ENCODE data around the gene PAIP1. TPM values are rescaled to one million over a fixed set of nuclear protein-coding genes. Genes with fewer than 3 reads are reported as not detected.
"Not testable (repeated sequence)": the region's sequence is repeated elsewhere in the genome, so short reads cannot be mapped to it uniquely, and the experiment has no call there.

The PAIP1 gene, protein sequence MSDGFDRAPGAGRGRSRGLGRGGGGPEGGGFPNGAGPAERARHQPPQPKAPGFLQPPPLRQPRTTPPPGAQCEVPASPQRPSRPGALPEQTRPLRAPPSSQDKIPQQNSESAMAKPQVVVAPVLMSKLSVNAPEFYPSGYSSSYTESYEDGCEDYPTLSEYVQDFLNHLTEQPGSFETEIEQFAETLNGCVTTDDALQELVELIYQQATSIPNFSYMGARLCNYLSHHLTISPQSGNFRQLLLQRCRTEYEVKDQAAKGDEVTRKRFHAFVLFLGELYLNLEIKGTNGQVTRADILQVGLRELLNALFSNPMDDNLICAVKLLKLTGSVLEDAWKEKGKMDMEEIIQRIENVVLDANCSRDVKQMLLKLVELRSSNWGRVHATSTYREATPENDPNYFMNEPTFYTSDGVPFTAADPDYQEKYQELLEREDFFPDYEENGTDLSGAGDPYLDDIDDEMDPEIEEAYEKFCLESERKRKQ
- 10 to 100 TPM; 34.9 to 37.0 TPM for total RNA-seq

DNA sequence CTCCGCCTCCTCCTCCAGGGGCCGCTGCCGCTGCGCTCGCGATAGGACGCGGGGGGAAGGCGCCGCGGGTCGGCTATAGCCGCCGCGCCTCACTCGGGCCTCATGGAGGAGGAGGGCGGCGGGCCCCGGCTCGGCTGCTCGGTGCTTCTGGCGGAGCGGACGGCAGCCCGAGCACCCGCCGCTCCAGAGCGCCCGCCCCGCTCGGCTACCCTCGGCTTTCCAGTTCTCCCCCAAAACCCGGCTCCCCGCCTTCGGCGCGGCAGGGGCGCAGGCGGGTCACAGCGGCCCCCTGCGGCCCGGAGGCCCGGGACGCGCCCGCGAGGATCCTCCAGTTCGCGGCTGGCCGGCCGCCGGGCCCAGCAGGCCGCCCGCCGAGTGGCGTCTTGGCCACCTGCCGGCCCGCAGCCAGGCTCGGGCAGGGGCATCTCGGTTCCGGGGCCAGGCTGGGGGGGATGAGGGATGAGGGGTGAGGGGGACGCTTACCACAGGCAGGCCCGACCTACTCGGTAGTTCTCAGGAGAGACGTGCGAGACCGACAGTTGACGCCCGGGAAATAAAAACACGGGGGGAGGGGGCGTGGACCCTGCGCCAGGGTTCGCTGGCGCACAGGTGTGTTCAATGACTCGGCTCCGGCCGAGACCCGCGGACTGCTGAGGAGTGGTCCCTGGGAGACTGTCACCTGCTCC, at the start of gene PAIP1:
TSS of gene PAIP1 (minus strand) at position 221 of the 686 bp plus-strand sequence. CDS start 231 bp downstream, outside the sequence.
- peak within 1 kb of the TSS; percentile 95 for H3K27ac Mint-ChIP-seq

DNA sequence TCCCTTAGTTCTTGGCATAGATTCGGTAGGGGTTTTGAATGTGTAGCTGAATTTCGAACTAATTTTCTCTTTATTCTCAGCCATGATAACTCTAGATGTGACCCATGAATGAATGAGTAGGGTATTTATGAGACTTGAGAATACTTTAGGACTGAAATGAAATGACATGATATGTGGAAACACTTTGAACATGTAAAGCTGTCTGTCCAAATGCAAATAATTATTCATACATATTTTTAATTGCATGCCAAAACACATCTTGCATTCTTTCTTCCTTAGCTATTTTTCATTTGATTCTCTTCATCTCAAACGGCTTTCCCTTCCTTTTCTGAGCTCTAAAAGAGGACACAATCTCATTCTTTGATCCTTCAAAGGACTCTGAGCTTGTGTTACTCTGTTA, 49.5 kb upstream of the PAIP1 start:
- H3K27ac Mint-ChIP-seq, result no peak overlapping the region
- DNase-seq (no peak), ATAC-seq (ENCODE audit: low read depth) (no peak)
- no peaks in the 10 kb centered on the region for H3K27me3 Mint-ChIP-seq
- peaks cover 41% of the 10 kb centered on the region for H3K36me3 Mint-ChIP-seq
- POLR2A ChIA-PET, result no interaction called here
- peaks cover 34% of the 10 kb centered on the region for H3K4me1 Mint-ChIP-seq
- H3K9me3 Mint-ChIP-seq, result peaks cover 4% of the 10 kb centered on the region
- no peak overlapping the region for H3K4me3 Mint-ChIP-seq

More for the DNA sequence above, at the start of gene PAIP1:
- ATAC-seq (ENCODE audit: low read depth) (peak; percentile 86), DNase-seq (peak; percentile 89)
- Mint-ChIP-seq H3K9me3 (no peaks in the 10 kb centered on the region), H3K27me3 (peaks cover 12% of the 10 kb centered on the region), H3K36me3 (peaks cover 2% of the 10 kb centered on the region), H3K4me1 (peaks cover 14% of the 10 kb centered on the region), H3K4me3 (peak within 1 kb of the TSS; percentile 86)
- POLR2A ChIA-PET, result interaction anchor here (0.9 to 3.4 kb wide), 4 partner anchors 42 to 73 kb away, joined by 4 to 23 read pairs (median 14); partner anchors contain the start of genes C5orf34, NNT and TMEM267

DNA sequence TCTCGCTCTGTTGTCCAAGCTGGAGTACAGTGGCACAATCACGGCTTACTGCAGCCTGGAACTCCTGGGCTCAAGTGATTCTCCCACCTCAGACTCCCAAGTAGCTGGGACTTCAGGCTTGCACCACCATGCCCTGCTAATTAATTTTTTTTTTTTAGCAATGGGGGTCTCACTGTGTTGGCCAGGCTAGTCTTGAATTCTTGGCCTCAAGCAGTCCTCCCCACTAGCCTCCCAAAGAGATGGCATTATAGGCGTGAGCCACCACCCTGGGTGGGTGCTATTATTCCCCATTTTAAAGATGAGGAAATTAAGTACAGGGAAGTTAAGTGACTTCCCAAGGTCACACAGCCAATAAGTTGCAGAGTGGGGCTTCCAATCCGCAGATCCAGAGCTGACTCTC, 47.8 kb upstream of the PAIP1 start:
- H3K27ac Mint-ChIP-seq, result no peak overlapping the region
- H3K4me1 Mint-ChIP-seq, result peaks cover 31% of the 10 kb centered on the region
- peak overlapping the region; percentile 93 for H3K4me3 Mint-ChIP-seq
- POLR2A ChIA-PET, result interaction anchor here (3.1 to 3.2 kb wide), 2 partner anchors 48 to 120 kb away, joined by 23 to 56 read pairs; partner anchors contain the start of genes PAIP1 and TMEM267
- peaks cover 34% of the 10 kb centered on the region for H3K36me3 Mint-ChIP-seq
- DNase-seq, result no peak
- no peak for ATAC-seq (ENCODE audit: low read depth)
- no peaks in the 10 kb centered on the region for H3K27me3 Mint-ChIP-seq
- H3K9me3 Mint-ChIP-seq, result peaks cover 4% of the 10 kb centered on the region

DNA sequence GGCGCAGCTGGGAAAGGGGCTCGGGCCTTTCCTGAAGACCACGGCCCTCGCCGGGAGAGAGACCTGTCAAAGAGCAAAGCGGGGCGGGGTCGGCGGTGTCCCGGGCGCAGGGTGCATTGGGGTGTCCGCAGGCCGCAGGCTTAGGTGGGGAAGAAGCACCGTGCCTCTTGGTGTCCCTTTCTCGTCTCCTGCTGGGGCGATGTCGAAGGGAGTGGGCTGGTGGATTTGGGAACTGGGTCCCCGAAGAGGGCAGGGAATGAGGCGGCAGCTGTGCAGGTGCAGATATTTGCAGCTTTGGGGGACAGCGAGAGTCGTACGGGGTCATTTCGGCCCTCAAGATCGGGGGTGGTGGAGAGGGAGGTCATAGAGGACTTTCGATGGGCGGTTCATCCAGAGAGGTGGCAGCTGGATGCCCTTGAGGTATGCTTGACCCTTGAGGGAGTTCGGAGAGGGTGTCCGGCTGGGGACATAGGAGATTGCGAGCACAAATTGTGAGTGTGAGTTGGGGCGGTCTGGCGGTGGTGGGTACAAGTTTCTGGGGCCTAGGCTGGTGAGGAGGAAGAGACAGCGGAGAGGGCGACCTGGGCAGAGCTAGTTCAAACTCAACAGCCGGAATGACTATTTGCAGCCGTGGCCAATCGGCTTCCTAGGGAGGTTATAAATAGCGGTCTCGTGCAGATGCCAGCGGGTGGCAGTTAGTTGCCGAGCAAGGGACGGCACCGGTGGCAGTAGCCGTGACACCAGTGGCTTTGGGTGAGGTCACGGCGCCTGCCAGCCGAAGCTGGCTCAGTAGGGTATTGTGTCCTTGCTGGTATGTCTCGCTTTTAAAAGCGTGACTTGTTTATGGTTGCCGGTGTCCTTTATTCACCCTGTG, 46.7 kb upstream of the PAIP1 start:
- H3K9me3 Mint-ChIP-seq, result peaks cover 4% of the 10 kb centered on the region
- POLR2A ChIA-PET, result interaction anchor here (0.5 to 3.2 kb wide), 13 partner anchors 8 to 1698 kb away, joined by 3 to 56 read pairs (median 4); partner anchors contain the start of genes C5orf34, PAIP1 and TMEM267
- H3K36me3 Mint-ChIP-seq, result peaks cover 27% of the 10 kb centered on the region
- peak overlapping the region; percentile 90 for H3K27ac Mint-ChIP-seq
- ATAC-seq (ENCODE audit: low read depth) (peak; percentile 63), DNase-seq (peak; percentile 64)
- peak overlapping the region; percentile 93 for H3K4me3 Mint-ChIP-seq
- H3K27me3 Mint-ChIP-seq, result no peaks in the 10 kb centered on the region
- peaks cover 30% of the 10 kb centered on the region for H3K4me1 Mint-ChIP-seq

DNA sequence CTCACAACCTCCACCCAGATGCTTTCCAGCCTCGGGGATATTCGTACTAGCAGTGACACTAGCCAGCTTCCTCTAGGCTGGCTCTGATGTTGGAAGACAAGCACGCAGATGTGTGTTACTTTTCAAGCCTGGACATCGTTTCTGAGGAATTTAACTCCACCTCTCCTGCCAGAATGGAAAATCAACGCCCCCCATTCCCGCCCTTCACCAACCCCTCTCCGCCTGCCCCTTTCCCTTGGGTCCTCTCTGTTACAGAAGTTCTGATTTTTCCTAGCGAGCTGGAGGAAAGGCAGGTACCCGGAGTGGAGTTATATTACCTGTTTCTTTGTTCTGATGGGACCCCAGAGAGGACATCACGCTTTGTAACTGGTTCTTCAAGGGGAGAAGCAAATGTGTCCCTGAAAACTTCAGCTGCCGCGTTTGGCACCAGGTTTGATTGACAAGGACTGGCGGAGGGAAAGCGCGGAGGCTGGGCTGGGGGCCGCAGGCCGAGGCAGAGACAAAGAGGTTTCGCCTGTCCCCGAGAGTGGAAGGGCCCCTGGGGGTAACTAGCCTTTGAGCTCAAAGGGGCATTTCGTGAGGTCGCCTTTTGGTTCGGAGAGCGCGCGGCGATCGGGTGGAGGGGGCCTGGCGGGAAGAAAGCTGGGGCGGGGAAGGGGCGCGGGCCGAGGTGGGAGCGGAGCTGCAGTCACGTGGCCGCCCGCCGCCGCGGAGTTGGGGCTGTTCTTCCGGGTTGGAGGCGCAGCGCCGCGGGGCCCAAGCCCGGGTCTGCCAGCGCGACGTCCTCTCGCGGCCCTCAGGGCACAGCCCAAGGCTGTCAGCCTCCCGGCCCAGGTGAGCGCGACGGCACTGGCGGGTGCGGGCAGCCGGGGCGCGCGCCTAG, 45.8 kb upstream of the PAIP1 start, which contains the start of gene NNT:
TSS of gene NNT (plus strand) at position 720 of the 883 bp plus-strand sequence. CDS start 6,016 bp downstream, outside the sequence.
- H3K36me3 Mint-ChIP-seq, result peaks cover 28% of the 10 kb centered on the region
- POLR2A ChIA-PET, result interaction anchor here (0.6 to 3.2 kb wide), 13 partner anchors 14 to 1698 kb away, joined by 3 to 56 read pairs (median 5); partner anchors contain the start of genes C5orf34, PAIP1 and TMEM267
- H3K27ac Mint-ChIP-seq, result peak within 1 kb of the TSS; percentile 90
- peaks cover 4% of the 10 kb centered on the region for H3K9me3 Mint-ChIP-seq
- H3K4me3 Mint-ChIP-seq, result peak within 1 kb of the TSS; percentile 93
- ATAC-seq (ENCODE audit: low read depth), result peak; percentile 87
- no peaks in the 10 kb centered on the region for H3K27me3 Mint-ChIP-seq
- peak; percentile 86 for DNase-seq
- H3K4me1 Mint-ChIP-seq, result peaks cover 28% of the 10 kb centered on the region

DNA sequence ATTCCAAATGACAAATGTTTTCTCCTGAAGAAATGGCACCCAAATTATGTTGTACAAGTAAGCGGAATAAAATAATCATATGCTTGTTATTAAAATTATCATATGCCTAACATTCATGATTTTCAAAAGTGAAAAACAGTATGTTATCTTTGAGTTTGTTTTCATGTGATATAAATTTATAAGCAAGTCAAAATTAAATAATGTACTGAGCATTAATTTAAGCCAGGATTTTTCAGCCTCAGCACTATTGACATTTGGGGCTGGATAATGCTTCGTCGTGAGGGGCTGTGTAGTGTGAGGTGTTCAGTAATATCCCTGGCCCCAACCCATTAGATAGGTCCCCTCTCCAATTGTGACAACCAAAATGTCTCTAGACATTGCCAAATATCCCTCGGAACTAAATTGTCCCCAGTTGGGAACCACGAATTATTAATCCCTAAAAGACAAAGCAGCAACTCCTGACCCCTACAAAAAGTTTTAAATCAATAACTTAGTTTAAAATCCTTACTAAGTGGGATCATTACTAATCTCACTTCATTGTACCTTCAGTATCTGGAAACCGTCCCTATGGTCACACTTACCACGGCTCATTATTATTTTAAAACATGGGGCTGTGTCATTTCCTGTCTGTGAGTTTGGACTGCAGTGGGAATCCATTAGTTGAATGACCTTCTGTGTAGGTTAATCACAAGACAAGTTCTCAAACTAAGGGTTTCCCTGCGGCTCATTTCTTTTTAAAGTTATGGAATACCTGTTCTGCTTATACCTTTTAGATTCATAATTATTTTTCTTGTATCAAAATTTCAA, 44.8 kb upstream of the PAIP1 start:
- no peak for DNase-seq
- Mint-ChIP-seq H3K36me3 (peaks cover 23% of the 10 kb centered on the region), H3K9me3 (peaks cover 4% of the 10 kb centered on the region), H3K4me1 (peaks cover 25% of the 10 kb centered on the region), H3K27me3 (no peaks in the 10 kb centered on the region), H3K27ac (peak overlapping the region; percentile 10), H3K4me3 (peak overlapping the region; percentile 93)
- no peak for ATAC-seq (ENCODE audit: low read depth)
- POLR2A ChIA-PET, result interaction anchor here (1.2 to 3.2 kb wide), 5 partner anchors 45 to 594 kb away, joined by 3 to 56 read pairs (median 11); partner anchors contain the start of genes C5orf34, PAIP1 and TMEM267

DNA sequence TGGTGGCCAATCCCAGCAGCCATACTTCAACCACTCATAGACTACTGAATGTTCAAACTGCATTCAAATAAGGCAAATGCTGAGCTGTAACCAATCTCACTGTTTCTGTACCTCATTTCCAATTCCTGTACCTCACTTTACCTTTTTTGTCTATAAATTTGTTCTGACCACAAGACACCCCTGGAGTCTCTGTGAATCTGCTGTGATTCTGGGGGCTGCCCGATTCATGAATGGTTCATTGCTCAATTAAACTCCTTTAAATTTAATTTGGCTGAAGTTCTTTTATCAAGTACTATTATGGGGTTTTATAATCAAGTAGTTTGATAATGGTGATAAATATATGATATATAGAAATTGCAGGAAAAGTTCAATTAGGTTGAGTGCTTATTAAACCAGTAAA, 42.0 kb upstream of the PAIP1 start:
- H3K27ac Mint-ChIP-seq; DNase-seq; ATAC-seq (ENCODE audit: low read depth); H3K4me3 Mint-ChIP-seq; H3K9me3 Mint-ChIP-seq; POLR2A ChIA-PET; H3K27me3 Mint-ChIP-seq: not testable (repeated sequence)
- Mint-ChIP-seq H3K36me3 (peaks cover 12% of the 10 kb centered on the region), H3K4me1 (peaks cover 13% of the 10 kb centered on the region)

DNA sequence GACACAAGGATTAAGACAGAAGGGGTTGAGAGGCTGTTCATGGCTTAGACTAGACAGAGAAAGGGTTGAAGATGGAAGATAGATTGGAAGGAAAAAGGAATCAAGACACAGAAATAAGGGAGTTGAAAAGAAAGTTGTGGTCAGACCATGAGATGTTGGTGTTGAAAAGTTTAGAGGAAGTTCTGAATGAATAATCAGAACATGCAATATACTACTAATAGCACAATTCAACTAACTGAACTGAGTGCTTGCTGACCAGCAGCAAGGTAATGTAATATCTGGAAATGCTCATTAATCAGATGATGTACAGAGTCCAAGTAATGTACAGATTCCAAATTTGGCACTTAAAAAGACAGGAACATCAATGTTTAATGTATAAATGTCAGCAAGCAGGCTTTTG, 35.5 kb upstream of the PAIP1 start:
- Mint-ChIP-seq H3K4me1 (no peaks in the 10 kb centered on the region), H3K27me3 (no peaks in the 10 kb centered on the region), H3K9me3 (no peaks in the 10 kb centered on the region), H3K4me3 (no peak overlapping the region), H3K36me3 (peaks cover 13% of the 10 kb centered on the region), H3K27ac (no peak overlapping the region)
- no peak for ATAC-seq (ENCODE audit: low read depth)
- POLR2A ChIA-PET, result no interaction called here
- DNase-seq, result no peak

DNA sequence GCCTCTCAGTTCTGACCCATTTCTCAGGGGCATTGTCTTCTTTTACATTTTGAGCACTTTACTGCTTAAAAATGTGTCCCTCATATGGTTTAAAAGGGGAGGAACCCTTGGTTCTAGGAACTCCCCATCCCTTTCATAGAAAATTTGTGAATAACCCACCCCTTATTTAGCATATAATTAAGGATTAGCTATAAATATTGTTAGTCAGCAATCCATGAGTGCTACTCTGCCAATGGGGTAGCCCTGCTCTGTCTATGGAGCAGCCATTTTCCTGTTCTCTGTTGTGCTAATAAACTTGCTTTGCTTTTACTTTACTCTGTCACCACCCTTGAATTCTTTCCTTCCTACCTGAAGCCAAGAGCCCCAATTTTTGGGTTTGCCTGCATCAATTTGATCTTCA, 33.8 kb upstream of the PAIP1 start:
- DNase-seq (no peak), ATAC-seq (ENCODE audit: low read depth) (no peak)
- Mint-ChIP-seq H3K9me3 (no peaks in the 10 kb centered on the region), H3K27ac (no peak overlapping the region), H3K4me1 (no peaks in the 10 kb centered on the region), H3K36me3 (peaks cover 16% of the 10 kb centered on the region), H3K4me3 (no peak overlapping the region), H3K27me3 (no peaks in the 10 kb centered on the region)
- POLR2A ChIA-PET, result no interaction called here

DNA sequence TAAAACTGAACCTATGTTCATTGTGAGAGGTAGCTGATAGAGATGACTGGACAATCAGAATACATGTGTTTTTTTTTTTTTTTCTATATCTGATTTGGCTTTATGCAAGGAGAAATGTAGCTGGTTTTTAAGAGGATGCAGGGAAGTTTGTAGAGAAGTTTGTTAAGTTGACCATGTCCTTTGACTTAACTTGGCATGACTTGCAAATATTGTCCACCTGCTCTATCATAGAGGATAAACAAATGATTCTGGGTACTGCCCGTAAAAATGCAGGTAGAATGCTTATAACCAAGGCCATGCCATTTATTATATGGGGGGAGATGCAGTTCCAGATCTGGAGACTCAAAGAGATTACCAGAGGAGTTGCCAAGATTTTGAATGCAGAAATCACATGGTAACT, 32.4 kb upstream of the PAIP1 start:
- no peak overlapping the region for H3K27ac Mint-ChIP-seq

DNA sequence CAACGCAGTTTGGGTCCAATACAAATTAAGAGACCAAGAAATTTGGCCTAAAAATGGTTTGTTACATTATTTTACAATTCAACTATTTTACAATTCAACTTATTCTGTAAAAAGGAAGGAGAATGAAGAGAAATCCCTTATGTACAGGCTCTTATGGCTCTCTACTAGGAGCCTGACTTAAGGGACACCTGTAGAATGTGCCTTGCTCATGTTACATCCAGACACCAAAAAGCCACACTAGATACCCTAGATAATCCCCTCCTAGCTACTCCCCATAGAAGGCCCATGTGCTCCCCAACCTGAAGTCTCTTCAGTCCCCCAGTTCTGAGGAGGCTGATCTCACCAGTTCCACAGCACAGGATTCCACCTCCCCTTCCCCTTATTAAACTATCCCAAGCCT, 32.0 kb upstream of the PAIP1 start:
- POLR2A ChIA-PET, result no interaction called here
- peaks cover 21% of the 10 kb centered on the region for H3K36me3 Mint-ChIP-seq
- no peak overlapping the region for H3K27ac Mint-ChIP-seq
- ATAC-seq (ENCODE audit: low read depth), result no peak
- H3K27me3 Mint-ChIP-seq, result no peaks in the 10 kb centered on the region
- no peak for DNase-seq
- H3K4me1 Mint-ChIP-seq, result peaks cover 2% of the 10 kb centered on the region
- no peak overlapping the region for H3K4me3 Mint-ChIP-seq
- no peaks in the 10 kb centered on the region for H3K9me3 Mint-ChIP-seq

More for the DNA sequence above, 32.4 kb upstream of the PAIP1 start:
- POLR2A ChIA-PET, result no interaction called here
- ATAC-seq (ENCODE audit: low read depth), result no peak
- Mint-ChIP-seq H3K4me3 (no peak overlapping the region), H3K9me3 (no peaks in the 10 kb centered on the region), H3K36me3 (peaks cover 21% of the 10 kb centered on the region), H3K27me3 (no peaks in the 10 kb centered on the region), H3K4me1 (peaks cover 2% of the 10 kb centered on the region)
- DNase-seq, result no peak

Measured in activated naive CD8-positive, alpha-beta T cell treated with anti-CD3 and anti-CD28 coated beads, Interleukin-2, amount 10 ng/mL, durations not matched to agents 7 days and 5 days (primary cell).